ENCODE measurements around the gene LIPH.

LIPH gene

GRCh38 chr3:185517387-185518130, 34.8 kb downstream of the LIPH start:
- Histone ChIP-seq H2AFZ (ENCODE audit: low read depth, low read length) (no peak overlapping the region), H3K36me3 (ENCODE audit: insufficient read depth, low read length) (no peaks in the 10 kb centered on the region), H3K4me2 (ENCODE audit: insufficient read depth, low read length) (no peak overlapping the region), H3K27me3 (ENCODE audit: insufficient read depth, low read length, poor library complexity) (peaks cover 5% of the 10 kb centered on the region), H4K20me1 (ENCODE audit: insufficient read depth, low read length) (no peaks in the 10 kb centered on the region), H3K9ac (ENCODE audit: low read depth, low read length) (no peak overlapping the region), H3K4me3 (ENCODE audit: low read depth in 1 of 2, low read length in 2 of 2) (no peak overlapping the region), H3K4me1 (ENCODE audit: insufficient read depth, low read length) (no peaks in the 10 kb centered on the region), H3K9me3 (ENCODE audit: insufficient read depth, low read length, severe bottlenecking) (no peaks in the 10 kb centered on the region), H3K79me2 (ENCODE audit: insufficient read depth, low read length) (no peaks in the 10 kb centered on the region), H3K27ac (ENCODE audit: low read length) (no peak overlapping the region)
- DNase-seq: no peak
- no peak for ATAC-seq (ENCODE audit: insufficient read depth, low read depth)
- TF ChIP-seq CTCF (IDR thresholded peaks at IDR 0.05; ENCODE audit: borderline replicate concordance, extremely low read depth, low read length, poor library complexity, severe bottlenecking) (no peak), EZH2 (IDR thresholded peaks at IDR 0.05; ENCODE audit: borderline replicate concordance, low read depth, low read length, severe bottlenecking) (no peak)

- Histone ChIP-seq H2AFZ (ENCODE audit: low read depth, low read length) (no peak overlapping the region), H3K36me3 (ENCODE audit: insufficient read depth, low read length) (no peaks in the 10 kb centered on the region), H3K9ac (ENCODE audit: low read depth, low read length) (no peak overlapping the region), H3K4me1 (ENCODE audit: insufficient read depth, low read length) (no peaks in the 10 kb centered on the region), H3K4me3 (ENCODE audit: low read depth in 1 of 2, low read length in 2 of 2) (no peak overlapping the region), H3K9me3 (ENCODE audit: insufficient read depth, low read length, severe bottlenecking) (no peaks in the 10 kb centered on the region), H4K20me1 (ENCODE audit: insufficient read depth, low read length) (no peaks in the 10 kb centered on the region), H3K27ac (ENCODE audit: low read length) (no peak overlapping the region), H3K27me3 (ENCODE audit: insufficient read depth, low read length, poor library complexity) (no peaks in the 10 kb centered on the region), H3K79me2 (ENCODE audit: insufficient read depth, low read length) (no peaks in the 10 kb centered on the region), H3K4me2 (ENCODE audit: insufficient read depth, low read length) (no peak overlapping the region)
- TF ChIP-seq CTCF (IDR thresholded peaks at IDR 0.05; ENCODE audit: borderline replicate concordance, extremely low read depth, low read length, poor library complexity, severe bottlenecking) (no peak), EZH2 (IDR thresholded peaks at IDR 0.05; ENCODE audit: borderline replicate concordance, low read depth, low read length, severe bottlenecking) (no peak)
- DNase-seq: no peak
- no peak for ATAC-seq (ENCODE audit: insufficient read depth, low read depth)
These were observed 40.7 kb downstream of the LIPH start for GRCh38 chr3:185511711-185512110.

GRCh38 chr3:185508335-185508991, 43.9 kb downstream of the LIPH start:
- Histone ChIP-seq H3K79me2 (ENCODE audit: insufficient read depth, low read length) (no peaks in the 10 kb centered on the region), H3K36me3 (ENCODE audit: insufficient read depth, low read length) (no peaks in the 10 kb centered on the region), H3K27ac (ENCODE audit: low read length) (no peak overlapping the region), H3K9me3 (ENCODE audit: insufficient read depth, low read length, severe bottlenecking) (no peaks in the 10 kb centered on the region), H3K27me3 (ENCODE audit: insufficient read depth, low read length, poor library complexity) (no peaks in the 10 kb centered on the region), H3K9ac (ENCODE audit: low read depth, low read length) (no peak overlapping the region), H3K4me2 (ENCODE audit: insufficient read depth, low read length) (no peak overlapping the region), H4K20me1 (ENCODE audit: insufficient read depth, low read length) (no peaks in the 10 kb centered on the region), H3K4me1 (ENCODE audit: insufficient read depth, low read length) (no peaks in the 10 kb centered on the region), H2AFZ (ENCODE audit: low read depth, low read length) (no peak overlapping the region), H3K4me3 (ENCODE audit: low read depth in 1 of 2, low read length in 2 of 2) (no peak overlapping the region)
- no peak for DNase-seq
- ATAC-seq (ENCODE audit: insufficient read depth, low read depth): no peak
- TF ChIP-seq CTCF (IDR thresholded peaks at IDR 0.05; ENCODE audit: borderline replicate concordance, extremely low read depth, low read length, poor library complexity, severe bottlenecking): no peak
- no peak for TF ChIP-seq EZH2 (IDR thresholded peaks at IDR 0.05; ENCODE audit: borderline replicate concordance, low read depth, low read length, severe bottlenecking)
